Testis (tissue), 2 donors: ENCODE results near the gene CASP5.

Experiments
- CTCF ChIP-seq, 3 experiments: fragments of 450-650 bp in 2 of 3; fragments of 200-600 bp in 1 of 3; sonication (generic) in 1 of 3; IDR thresholded peaks; one replicate each; pipeline ENCODE4 v1.5.1; 2016 to 2019; ENCODE audit warnings: antibody characterized with exemption in 3 of 3, mild to moderate bottlenecking in 2 of 3, moderate library complexity in 1 of 3
- POLR2A ChIP-seq: fragments of 450-650 bp; IDR thresholded peaks from one replicate; pipeline ENCODE4 v1.6.1; 2017; ENCODE audit warnings: antibody characterized with exemption, mild to moderate bottlenecking, moderate library complexity

DNA sequence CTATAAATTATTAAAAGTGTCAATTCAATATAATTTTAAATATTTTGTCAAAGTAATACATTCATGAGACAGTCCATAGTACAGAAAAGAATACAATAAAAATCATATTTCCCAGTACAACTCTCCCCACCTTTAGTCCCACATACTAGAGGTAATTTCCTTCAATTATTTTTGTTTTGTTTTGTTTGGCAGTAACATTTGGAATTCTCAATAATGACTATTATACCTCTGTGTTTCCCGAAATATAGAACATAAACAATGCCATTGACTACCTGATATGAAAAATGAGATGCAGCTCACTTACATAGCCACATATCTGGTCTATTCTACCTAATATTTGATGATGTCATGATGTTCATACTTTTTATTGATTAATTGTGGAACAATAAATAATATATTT, 30.2 kb downstream of the CASP5 start:
- no peak for TF ChIP-seq POLR2A
- TF ChIP-seq CTCF (IDR thresholded peaks at IDR 0.05) = no peak
